Measurements from ENCODE around the gene CCDC116.
"Not testable (repeated sequence)": the region's sequence is repeated elsewhere in the genome, so short reads cannot be mapped to it uniquely, and the experiment has no call there.

CCDC116 gene

GRCh38 chr22:21634844-21635243, 2.3 kb downstream of the CCDC116 start:
- no peaks in the 10 kb centered on the region for H3K9me3 ChIP-seq (ENCODE audit: severe bottlenecking)
- H3K27ac ChIP-seq = no peak overlapping the region; the same call in 1 of the 2 replicates
- no peaks in the 10 kb centered on the region for H3K36me3 ChIP-seq
- H3K27me3 ChIP-seq (ENCODE audit: insufficient read depth, low read depth, severe bottlenecking) = no peaks in the 10 kb centered on the region
- H3K4me3 ChIP-seq (ENCODE audit: low read depth, low read length) = no peak overlapping the region
- DNase-seq = peak; percentile 32
- no peak for TF ChIP-seq CTCF (IDR thresholded peaks at IDR 0.05; ENCODE audit: low read depth, low read length)

- no peak for TF ChIP-seq CTCF (IDR thresholded peaks at IDR 0.05; ENCODE audit: low read depth, low read length)
- no peak for DNase-seq
- Histone ChIP-seq H3K27ac (no peak overlapping the region), H3K36me3 (no peaks in the 10 kb centered on the region), H3K27me3 (ENCODE audit: insufficient read depth, low read depth, severe bottlenecking) (no peaks in the 10 kb centered on the region), H3K9me3 (ENCODE audit: severe bottlenecking) (no peaks in the 10 kb centered on the region), H3K4me3 (ENCODE audit: low read depth, low read length) (no peak overlapping the region)
Measured at GRCh38 chr22:21635771-21636510, 3.4 kb downstream of the CCDC116 start.

- H3K36me3 ChIP-seq = no peaks in the 10 kb centered on the region
- H3K9me3 ChIP-seq (ENCODE audit: severe bottlenecking) = no peaks in the 10 kb centered on the region
- no peak for TF ChIP-seq CTCF (IDR thresholded peaks at IDR 0.05; ENCODE audit: low read depth, low read length)
- no peaks in the 10 kb centered on the region for H3K27me3 ChIP-seq (ENCODE audit: insufficient read depth, low read depth, severe bottlenecking)
- DNase-seq = no peak
- H3K4me3 ChIP-seq (ENCODE audit: low read depth, low read length) = no peak overlapping the region
- no peak overlapping the region for H3K27ac ChIP-seq
Measured at GRCh38 chr22:21636629-21637218, 4.2 kb downstream of the CCDC116 start.

- H3K27me3 ChIP-seq (ENCODE audit: insufficient read depth, low read depth, severe bottlenecking); H3K4me3 ChIP-seq (ENCODE audit: low read depth, low read length); H3K36me3 ChIP-seq; H3K9me3 ChIP-seq (ENCODE audit: severe bottlenecking); DNase-seq; H3K27ac ChIP-seq: not testable (repeated sequence)
Measured at GRCh38 chr22:21637450-21637849, 4.9 kb downstream of the CCDC116 start.

GRCh38 chr22:21639359-21639758, 6.8 kb downstream of the CCDC116 start:
- Histone ChIP-seq H3K4me3 (ENCODE audit: low read depth, low read length) (no peak overlapping the region), H3K36me3 (peaks cover 9% of the 10 kb centered on the region), H3K27ac (no peak overlapping the region), H3K9me3 (ENCODE audit: severe bottlenecking) (no peaks in the 10 kb centered on the region), H3K27me3 (ENCODE audit: insufficient read depth, low read depth, severe bottlenecking) (no peaks in the 10 kb centered on the region)
- TF ChIP-seq CTCF (IDR thresholded peaks at IDR 0.05; ENCODE audit: low read depth, low read length) = no peak
- no peak for DNase-seq

GRCh38 chr22:21640810-21641209, 8.2 kb downstream of the CCDC116 start:
- Histone ChIP-seq H3K9me3 (ENCODE audit: severe bottlenecking) (no peaks in the 10 kb centered on the region), H3K4me3 (ENCODE audit: low read depth, low read length) (no peak overlapping the region), H3K27ac (no peak overlapping the region; the same call in 1 of the 2 replicates), H3K27me3 (ENCODE audit: insufficient read depth, low read depth, severe bottlenecking) (no peaks in the 10 kb centered on the region), H3K36me3 (peaks cover 13% of the 10 kb centered on the region)
- DNase-seq = no peak
- no peak for TF ChIP-seq CTCF (IDR thresholded peaks at IDR 0.05; ENCODE audit: low read depth, low read length)

Measured in WERI-Rb-1 (cell line).